HG03045 (cell line): Measurements from ENCODE around the gene OMD.

ENCODE experiments used
- ATAC-seq: cut with Tn5 transposase; IDR thresholded peaks from one replicate; pipeline ENCODE4 v1.9.1; 2021; ENCODE audit warnings: mild to moderate bottlenecking, moderate library complexity; ENCODE audit not compliant: unreplicated experiment

OMD gene

DNA sequence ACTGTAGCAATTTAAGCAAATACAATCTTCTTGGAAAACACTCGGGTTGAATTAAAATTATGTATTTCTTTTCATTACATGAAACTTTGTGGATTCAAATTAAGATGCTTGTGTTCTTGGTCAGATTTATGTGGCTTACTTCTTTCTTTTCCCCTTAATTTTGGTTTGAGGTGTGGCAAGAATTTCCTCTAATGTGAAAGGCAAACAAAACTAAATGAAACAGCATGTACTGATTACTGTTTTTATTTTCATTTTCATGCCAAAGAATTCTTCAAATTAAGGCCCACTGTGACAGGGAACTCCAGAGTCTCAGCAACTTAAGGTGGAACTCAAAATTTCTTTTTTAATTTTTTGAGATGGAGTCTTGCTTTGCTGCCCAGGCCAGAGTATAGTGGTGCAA is at the start of gene OMD:
OMD (minus strand) TSS at position 132 of the 400 bp plus-strand sequence. CDS start 6,913 bp downstream, outside the sequence.
- ATAC-seq: no peak

DNA sequence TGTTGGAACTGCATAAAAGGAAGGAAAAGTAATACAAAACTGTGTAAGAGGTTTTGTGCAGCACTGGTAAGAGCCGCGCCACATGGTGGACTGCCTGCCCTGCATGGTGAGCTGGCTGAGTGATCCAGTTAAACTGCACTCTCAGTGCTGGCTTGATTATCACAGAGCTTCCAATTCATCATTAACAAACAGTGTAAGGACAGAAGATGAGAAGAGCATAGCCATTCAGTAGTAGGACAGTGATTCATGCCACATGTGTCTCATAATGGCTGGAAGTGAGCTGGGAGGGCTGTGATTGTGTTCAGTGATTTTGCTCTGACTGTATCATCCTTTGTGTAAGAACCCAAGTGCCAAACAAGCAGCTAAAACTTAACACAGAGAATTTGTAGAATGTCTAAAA is 43.9 kb upstream of the OMD start:
- ATAC-seq: no peak

DNA sequence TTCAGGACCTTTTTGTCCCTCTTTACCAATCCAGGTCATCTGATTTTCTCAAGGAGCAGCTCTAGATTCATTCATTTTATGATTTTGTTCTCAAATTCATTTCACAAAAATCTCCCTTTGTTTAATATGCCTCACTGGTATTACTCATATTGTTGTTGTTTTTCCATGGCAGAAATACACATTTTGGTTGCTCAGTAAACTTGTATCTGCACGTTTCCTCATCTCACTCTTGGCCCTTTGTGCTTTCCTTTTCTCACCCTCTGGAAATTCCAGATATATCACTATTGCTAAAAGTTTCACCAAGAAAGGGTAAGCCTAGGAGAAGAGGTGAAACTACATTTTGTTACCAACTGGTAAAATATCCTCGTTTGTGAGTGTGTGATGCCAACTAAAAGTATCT is 43.2 kb upstream of the OMD start:
- no peak for ATAC-seq

DNA sequence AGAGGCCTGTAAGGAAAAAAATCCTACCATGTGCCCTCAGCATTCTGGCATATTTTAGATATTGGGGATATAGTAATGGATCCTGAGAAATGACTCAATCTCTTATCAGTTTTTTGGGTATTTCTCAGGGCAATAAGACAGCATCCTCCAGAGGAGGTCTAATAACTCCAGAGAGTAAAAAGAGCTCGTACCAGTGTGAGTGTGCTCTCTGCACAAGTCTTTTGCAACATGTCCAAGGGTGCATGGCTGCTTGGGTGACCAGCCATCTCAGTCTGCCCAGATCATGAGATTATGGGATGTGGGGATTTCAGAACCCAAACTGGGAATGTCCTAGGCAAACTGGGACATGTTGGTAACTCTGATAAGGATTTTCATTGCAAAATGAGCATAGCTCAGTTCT is 42.8 kb upstream of the OMD start:
- no peak for ATAC-seq

GRCh38 chr9:92463984-92464383 is 39.7 kb upstream of the OMD start:
- no peak for ATAC-seq

GRCh38 chr9:92463387-92463786 is 39.1 kb upstream of the OMD start:
- ATAC-seq: no peak

DNA sequence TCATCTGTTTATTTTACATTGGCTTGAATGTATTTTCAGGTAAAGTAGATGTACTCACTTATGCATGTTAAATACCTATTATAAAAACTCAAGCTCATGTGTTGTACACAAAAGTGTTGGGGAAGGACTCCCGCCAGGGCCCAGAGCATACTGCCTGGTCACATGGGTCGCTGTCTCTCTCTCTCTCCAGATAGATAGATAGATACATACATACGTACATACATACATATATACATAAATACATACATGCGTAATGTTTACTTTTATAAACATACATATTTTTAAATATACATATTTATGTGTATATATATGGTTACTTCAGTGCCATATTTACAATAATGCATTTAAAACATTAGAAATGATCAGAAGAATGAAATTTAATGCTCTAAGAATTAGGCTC is 33.3 kb upstream of the OMD start:
- no peak for ATAC-seq

DNA sequence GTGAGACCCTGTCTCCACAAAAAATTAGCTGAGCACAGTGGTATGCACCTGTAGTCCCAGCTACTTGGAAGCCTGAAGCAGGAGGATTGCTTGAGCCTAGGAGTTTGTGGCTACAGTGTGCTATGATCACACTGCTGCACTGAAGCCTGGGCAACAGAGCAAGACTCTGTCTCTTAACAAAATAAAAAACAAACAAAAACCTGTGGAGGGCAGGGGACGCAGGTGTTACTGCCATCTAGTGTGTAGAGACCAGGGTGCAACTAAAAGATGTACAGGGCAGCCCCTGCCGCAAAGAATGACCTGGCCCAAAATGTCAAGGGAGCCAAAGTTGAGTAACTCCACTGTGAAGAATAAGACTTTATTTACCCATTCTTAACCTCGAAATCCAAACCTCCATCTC is 30.9 kb upstream of the OMD start:
- ATAC-seq: no peak

DNA sequence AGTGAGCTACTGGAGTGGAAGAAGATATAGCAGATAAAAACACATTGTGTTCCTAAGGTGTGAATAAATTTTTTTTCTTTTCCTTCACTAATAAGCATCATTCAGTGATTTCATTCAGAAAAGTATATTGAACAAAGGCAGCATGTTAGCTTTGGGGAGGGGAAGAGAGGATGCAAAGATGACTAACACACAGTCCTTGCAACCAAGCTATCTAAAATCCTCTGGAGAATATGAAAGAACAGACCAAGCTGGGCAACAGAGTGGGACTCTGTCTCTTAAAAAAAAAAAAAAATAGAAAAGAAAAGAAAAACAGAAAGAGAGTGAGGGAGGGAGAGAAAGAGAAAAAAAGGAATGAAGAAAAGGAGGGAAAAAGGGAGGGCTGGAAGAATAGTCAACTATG is 22.3 kb upstream of the OMD start:
- no peak for ATAC-seq

- no peak for ATAC-seq
Observed at GRCh38 chr9:92444841-92445240, 20.6 kb upstream of the OMD start.

GRCh38 chr9:92440751-92441046 is 16.4 kb upstream of the OMD start:
- no peak for ATAC-seq

DNA sequence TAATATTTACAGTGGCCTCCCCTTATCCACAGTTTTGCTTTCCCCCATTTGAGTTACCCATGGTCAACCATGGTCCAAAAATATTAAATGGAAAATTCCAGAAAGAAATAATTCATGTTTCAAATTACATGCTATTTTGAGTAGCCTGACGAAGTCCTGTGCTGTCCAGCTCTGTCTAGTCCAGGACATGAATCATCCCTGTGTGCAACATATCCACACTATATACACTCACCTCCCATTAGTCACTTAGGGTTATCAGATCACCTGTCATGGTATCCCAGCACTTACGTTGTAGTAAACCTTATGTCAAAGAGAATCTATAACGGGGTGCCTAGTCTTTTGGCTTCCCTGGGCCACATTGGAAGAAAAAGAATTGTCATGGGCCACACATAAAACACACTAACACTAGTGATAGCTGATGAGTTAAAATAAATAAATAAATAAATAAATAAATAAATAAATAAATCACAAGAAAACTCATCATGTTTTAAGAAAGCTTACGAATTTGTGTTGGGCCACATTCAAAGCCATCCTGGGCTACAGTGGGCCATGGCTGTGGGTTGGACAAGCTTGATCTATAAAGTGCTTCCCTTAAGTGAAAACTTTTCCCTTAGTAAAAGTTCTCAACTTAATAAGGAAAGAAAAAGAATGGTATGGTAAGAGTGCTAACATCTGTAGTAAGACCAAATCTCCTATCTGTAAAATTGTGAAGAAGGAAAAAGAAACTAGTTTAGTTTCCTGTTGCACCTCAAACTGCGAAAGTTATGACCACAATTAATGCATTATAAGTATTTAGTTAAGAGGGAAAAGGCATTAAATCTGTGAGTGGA is 15.9 kb upstream of the OMD start:
- ATAC-seq: no peak

DNA sequence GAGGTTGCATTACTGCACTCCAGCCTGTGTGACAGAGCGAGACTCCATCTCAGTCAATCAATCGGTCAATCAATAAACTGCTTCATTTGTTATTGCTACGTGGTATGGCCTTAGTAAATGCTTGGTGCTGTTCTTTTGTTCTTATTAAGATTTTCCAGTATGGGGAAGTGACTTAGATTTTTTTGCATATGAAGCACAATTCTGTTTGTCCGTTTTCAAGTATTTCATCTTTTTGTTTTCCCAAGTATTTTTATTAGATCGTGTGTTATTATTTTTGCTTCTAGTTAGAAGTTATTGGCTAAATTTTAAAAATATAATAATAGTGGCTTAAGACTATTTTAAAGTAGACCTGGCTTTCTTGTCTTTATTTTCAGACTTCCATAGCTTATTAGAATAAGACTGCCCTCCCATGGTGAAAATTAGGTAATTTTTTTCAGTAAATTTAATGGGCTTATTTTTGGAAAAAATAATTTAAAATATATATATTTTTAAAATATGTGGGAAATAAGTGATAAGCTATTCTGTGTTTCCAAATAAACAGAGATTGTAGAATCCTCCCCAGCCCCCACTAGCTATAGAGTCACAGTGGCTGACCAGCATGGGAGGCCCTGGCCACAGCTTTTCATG is 14.7 kb upstream of the OMD start:
- ATAC-seq: no peak

DNA sequence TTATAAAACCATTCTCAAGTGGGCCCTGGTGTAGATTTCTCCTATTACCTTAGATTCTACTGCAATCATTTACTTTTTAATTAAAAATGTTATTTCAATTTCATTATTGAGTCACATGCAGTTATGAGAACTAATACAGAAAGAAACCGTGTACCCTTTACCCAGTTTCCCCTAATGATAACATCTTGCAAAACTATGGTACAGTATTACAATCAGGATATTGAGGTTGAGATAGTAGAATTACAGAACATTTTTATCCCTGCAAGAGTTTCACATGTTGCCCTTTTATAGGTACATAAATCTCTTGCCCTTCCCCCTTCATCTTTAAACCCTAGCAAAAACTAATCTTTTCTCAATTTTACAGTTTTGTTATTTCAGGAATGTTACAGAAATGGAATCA is 11.0 kb upstream of the OMD start:
- no peak for ATAC-seq

DNA sequence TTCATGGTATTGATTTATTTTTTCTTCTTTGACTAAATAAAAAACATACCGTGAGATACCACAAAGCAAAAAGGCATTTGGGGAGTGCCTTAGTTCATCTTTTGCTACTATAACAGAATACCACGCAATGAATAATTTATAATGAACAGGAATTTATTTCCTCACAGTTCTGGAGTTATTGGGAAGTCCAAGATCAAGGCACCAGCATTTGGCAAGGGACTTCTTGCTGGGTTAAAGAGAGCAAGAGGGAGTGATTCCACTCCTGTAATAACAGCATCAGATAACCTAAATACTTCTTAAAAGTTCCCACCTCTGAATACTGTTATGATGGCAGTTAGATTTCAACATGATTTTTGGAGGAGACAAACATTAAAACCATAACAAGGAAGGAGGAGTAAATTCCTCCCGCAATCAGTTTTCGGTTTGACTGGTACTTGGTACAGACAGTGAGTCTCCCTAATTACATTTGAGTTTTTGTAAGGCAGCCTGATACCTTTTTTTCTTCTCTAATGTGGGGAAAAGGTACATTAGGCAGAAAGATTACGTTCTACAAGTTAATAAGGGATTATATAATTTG is 8.8 kb upstream of the OMD start:
- no peak for ATAC-seq

DNA sequence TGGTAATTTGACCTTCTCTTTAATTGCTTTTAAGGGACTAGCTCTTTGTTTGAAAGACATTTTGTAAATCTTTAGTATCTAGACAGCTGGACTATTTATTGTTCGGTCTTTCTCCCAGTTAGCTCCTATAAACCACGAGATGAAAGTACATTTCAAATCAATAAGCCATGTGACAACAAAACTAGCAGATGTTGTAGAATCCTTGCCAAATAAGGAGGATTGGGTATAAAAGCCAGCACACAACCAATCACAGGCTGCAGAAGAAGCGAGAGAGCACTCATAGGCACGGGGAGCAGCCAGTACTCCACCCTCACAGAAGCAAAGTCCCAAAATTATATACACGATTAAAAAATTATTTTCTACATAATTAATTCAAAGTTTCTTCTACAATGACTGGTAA is 8.1 kb upstream of the OMD start:
- no peak for ATAC-seq

GRCh38 chr9:92429836-92430235 is 5.6 kb upstream of the OMD start:
- ATAC-seq: no peak

GRCh38 chr9:92426501-92427145 is 2.4 kb upstream of the OMD start:
- no peak for ATAC-seq

GRCh38 chr9:92425474-92425873 is 1.2 kb upstream of the OMD start:
- ATAC-seq: no peak

- ATAC-seq: no peak
Observed at GRCh38 chr9:92423612-92424011, 659 bp downstream of the OMD start.

DNA sequence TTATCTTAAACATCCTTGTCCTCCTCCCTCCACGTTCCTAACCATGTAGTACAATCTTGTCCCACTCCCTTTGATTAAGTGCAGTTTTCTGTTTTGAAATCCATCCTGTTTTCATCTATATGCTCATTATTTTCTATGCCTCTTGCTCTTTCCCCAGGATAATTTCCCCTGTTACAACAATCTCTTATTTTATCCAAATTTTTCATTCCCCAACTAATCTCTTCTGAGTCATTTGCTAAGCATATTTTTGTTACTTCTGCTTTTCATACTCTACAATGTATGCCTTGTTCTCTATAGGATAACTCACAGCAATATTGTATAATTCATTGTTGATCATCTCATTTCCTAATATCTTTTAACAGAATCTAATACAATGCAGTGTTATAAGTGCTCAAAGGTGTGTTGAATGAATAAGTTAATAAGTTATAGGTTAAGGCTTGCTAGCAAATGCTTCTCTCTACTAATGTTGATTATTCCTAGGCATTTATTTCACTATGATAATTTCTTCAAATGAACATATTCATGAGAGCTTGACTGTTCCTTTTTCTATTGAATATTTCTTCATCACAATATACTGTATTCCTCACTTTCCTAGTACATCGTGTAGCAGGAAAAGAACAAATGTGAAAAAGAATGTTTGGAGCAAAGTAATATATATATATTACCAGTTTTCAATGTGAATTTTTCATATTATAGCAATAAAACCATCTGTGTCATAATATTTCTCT is 1.5 kb downstream of the OMD start:
- ATAC-seq: no peak
